ENCODE data around the gene TNNT2.

TNNT2 gene

DNA sequence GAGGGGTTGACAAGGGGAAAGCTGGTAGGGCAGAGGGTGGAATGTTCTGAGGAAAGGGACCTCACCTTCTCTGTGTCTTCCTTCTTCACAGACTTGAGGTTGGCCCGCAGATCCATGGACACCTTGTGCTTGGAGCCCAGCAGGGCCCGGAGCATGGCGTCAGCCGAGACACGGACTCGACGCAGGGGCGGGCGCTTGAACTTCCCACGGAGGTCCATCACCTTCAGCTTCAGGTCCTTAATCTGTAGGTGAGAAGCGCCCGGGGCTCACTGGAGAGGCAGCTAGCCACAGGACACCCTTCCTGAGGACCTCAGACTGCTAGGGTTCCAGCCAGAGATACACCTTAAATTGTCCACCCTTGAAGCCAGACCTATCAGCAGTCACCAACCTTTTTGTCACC is 33.8 kb upstream of the TNNT2 start:
- TF ChIP-seq, protein P1, sequence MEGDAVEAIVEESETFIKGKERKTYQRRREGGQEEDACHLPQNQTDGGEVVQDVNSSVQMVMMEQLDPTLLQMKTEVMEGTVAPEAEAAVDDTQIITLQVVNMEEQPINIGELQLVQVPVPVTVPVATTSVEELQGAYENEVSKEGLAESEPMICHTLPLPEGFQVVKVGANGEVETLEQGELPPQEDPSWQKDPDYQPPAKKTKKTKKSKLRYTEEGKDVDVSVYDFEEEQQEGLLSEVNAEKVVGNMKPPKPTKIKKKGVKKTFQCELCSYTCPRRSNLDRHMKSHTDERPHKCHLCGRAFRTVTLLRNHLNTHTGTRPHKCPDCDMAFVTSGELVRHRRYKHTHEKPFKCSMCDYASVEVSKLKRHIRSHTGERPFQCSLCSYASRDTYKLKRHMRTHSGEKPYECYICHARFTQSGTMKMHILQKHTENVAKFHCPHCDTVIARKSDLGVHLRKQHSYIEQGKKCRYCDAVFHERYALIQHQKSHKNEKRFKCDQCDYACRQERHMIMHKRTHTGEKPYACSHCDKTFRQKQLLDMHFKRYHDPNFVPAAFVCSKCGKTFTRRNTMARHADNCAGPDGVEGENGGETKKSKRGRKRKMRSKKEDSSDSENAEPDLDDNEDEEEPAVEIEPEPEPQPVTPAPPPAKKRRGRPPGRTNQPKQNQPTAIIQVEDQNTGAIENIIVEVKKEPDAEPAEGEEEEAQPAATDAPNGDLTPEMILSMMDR (IDR thresholded peaks at IDR 0.05; ENCODE audit: extremely low read depth, insufficient read depth, missing control alignments), result no peak
- no peak for DNase-seq (ENCODE audit: low spot score)
- in situ Hi-C loops (cut with MboI; ENCODE audit: low pct_unique_long_range_greater_than_20kb, low sequenced_read_pairs, unreplicated experiment), result no loop called here

DNA sequence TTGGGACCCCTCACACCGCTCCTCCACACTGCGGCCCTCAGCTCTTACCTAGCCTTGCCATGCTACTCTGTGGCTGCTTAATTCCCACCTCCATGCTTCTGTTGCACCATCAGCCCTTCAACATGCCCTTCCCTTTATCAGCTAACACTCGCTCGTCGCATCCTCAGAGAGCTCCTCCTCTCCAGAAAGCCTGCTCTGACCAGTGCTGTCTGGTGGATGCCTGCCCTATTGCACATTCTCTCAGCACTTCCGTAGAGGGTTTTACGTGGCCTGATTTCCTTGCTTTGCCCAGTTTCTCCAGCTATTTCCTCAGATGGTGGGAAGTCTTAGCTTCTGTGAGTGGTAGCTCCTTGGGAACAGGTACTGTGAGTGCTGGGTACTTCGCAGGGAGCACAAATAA is 32.0 kb upstream of the TNNT2 start:
- TF ChIP-seq, protein P1 (IDR thresholded peaks at IDR 0.05; ENCODE audit: extremely low read depth, insufficient read depth, missing control alignments), result no peak
- in situ Hi-C loops (cut with MboI; ENCODE audit: low pct_unique_long_range_greater_than_20kb, low sequenced_read_pairs, unreplicated experiment), result no loop called here
- DNase-seq (ENCODE audit: low spot score), result no peak

DNA sequence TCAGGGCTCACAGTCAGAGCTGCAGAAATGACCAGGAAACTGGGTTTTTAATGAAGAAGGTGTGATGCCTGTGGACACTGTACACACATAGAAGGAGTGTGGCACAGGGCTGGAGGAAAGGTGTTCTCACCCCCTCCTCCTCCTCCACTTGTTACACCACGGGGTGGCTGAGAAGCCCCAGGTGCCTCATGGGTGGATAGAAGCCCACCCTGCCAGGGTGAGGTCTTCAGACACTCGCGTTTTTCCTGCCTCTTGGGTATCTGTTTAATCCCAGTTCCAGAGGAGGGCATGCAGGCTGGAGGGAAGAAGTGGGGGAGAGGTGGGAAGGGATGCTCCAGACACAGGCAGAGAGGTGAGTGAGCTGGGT is 31.3 kb upstream of the TNNT2 start:
- in situ Hi-C loops (cut with MboI; ENCODE audit: low pct_unique_long_range_greater_than_20kb, low sequenced_read_pairs, unreplicated experiment), result no loop called here
- TF ChIP-seq, protein P1 (IDR thresholded peaks at IDR 0.05; ENCODE audit: extremely low read depth, insufficient read depth, missing control alignments), result no peak
- DNase-seq (ENCODE audit: low spot score), result no peak

DNA sequence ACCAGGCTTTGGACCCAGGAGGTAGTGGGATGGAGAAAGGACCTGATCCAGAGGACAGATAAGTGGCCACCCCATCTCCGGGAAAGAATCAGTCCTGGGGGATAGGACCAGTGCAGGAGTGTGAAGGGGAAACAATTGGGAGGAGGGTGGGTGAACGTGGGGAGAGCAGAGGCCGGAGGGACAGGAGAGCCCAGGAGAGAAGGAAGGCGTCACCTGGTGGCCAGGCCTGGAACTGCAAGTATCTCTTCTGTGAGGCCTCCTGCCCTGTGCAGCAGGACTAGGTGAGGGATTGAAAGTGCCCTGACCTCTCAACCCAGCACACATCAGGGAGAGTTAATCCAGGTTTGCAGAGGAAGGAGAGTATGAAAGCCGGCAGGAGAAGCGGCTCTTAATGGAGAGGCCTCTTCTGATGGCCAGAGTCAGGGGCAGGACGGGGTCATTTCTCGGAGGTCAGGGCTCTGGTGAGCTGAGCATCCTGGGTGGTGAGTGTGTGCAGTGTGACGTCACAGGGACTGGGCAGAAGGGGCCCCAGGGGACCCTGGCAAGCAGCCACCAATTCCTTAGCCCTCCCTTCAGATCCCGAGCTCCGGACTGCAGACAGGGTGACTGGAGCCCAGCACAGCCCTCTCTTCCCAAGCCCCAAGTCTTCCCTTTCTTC is 30.8 kb upstream of the TNNT2 start:
- TF ChIP-seq, protein P1 (IDR thresholded peaks at IDR 0.05; ENCODE audit: extremely low read depth, insufficient read depth, missing control alignments), result peak; percentile 98
- peak; percentile 87 for DNase-seq (ENCODE audit: low spot score)
- in situ Hi-C loops (cut with MboI; ENCODE audit: low pct_unique_long_range_greater_than_20kb, low sequenced_read_pairs, unreplicated experiment), result no loop called here

DNA sequence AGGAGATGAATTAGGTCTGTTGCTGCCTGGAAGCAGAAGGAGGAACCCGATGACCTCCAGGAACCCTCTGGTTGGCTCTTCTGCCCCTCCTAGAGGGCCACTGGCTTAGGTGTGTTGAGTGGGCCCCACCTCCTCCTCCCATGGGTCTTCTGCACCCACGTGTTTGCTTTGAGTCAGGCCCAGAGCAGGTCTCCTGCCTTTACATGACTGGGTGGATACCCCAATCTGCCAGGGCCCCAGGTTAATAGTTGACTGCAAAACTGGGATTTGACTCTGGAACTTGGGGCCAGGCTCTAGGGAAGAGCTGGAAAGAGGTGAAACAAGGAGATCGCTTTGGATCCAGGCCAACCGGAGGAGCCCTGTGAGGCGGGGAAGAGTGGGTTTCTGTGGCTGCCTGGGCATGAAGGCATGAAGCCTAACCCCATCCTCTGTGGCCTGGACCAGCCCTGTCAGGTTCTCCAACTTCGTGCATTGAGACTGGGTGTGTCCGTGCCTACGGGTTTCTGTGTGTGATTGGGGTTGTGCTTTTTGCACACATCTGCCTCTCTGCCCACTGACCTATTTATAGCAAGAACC is 29.4 kb upstream of the TNNT2 start:
- in situ Hi-C loops (cut with MboI; ENCODE audit: low pct_unique_long_range_greater_than_20kb, low sequenced_read_pairs, unreplicated experiment), result no loop called here
- no peak for DNase-seq (ENCODE audit: low spot score)
- TF ChIP-seq, protein P1 (IDR thresholded peaks at IDR 0.05; ENCODE audit: extremely low read depth, insufficient read depth, missing control alignments), result no peak

DNA sequence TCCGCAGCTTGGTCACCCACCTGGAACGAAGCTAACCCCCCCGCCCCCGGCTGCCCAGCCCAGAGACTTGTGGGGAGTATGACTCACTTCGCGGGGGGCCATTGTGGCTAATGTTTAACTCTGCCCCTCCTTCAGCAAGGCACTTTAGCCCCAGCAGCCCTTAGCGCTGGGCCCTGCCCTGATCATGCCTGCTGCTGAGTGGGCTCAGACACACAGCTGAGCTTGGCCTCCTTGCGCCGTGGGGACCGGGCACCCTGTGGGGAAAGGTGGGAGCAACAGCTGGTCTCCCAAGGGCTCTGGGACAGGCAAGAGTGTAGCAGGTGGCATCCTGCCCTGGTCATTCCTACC is 28.0 kb upstream of the TNNT2 start:
- TF ChIP-seq, protein P1 (IDR thresholded peaks at IDR 0.05; ENCODE audit: extremely low read depth, insufficient read depth, missing control alignments), result no peak
- in situ Hi-C loops (cut with MboI; ENCODE audit: low pct_unique_long_range_greater_than_20kb, low sequenced_read_pairs, unreplicated experiment), result no loop called here
- peak; percentile 67 for DNase-seq (ENCODE audit: low spot score)

Measured in GM13977 (cell line).